Hematopoietic multipotent progenitor cell treated with erythropoietin and hydrocortisone succinate and interleukin-3 and kit ligand, for 8 days (in vitro differentiated cells): Measurements from ENCODE around the gene AHRR.
A peak's percentile ranks its signal among the peaks of the same experiment; 100 is the strongest.

ENCODE experiments used
- DNase-seq: peaks from one replicate; pipeline ENCODE4 v3.0.0-alpha.2; 2015

The AHRR gene

GRCh38 chr5:321726-322251 is 275 bp downstream of the AHRR start:
- no peak for DNase-seq

DNA sequence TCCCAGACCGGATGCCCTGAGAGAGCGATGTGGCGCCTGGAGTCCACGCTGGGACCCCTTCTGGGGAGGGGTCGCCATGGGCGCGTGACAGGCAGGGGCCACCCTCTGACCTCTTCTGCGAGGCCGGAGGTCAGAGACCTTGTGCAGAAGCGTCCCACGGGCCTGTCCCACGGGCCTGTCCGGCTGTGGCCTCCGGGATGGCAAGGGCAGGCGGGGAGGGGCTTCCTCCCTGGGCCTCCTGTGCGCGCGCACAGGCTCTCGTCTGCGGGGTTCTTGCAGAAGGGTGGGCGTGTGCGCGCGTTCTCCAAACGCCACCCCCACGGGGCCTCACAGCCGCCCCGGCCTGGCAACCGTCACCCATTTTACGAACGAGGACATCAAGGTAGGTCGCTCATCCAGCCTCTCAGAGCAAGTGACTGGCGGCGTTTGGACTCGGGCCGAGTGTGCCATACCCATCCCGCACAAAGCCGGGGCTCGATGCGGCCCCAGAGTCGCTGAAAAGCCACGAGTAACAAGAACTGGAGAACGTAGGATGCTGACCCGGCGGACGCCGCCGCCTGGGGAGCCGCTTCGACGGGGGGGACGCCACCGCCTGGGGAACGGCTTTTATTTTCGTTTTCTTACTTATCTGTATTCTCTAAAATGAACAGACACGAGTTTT is 897 bp downstream of the AHRR start:
- no peak for DNase-seq

DNA sequence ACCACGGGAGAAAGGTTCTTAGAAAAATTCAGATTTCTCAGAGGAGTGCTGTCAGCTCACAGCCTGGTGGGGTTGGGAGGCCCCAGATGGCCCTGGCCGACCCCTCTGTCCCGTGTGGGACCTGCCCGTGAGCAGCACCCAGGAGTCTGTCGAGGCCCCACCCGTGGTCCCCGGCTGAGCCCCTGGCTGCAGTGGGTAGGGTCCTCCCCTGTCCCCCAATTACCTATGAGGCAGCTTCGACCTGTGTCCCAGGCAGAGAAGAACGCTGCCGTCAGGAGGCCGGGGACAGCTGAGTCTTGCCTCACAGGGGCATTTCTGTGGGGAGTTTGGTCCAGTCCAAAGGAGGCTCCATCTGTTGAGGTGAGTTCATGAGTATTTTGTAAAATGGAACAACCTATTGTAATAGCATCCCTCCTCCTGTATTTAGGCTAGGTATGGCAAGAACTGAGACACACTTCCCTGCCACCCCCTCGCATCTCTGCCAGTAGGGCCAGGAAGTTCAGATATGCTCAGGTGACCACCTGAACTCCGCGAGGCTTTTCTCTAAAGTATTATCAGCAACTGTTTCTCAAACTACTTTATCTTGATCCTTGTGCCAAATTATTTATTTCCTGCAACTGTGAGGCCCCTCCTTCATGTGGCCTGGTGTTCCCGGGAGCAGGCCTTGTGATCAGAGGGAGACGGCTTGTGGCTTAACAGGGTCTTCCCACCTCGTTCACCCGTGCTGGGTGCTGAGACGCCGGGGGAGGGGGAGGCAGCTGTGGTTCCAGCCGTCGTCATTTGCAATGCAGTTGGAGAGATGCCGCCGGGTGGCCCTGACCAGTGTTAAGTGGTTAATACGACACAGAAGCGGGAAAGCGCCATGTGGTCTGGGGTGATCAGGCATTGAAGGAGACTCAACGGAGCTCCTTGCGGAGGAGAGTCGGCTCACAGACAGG is 1.7 kb downstream of the AHRR start:
- no peak for DNase-seq

DNA sequence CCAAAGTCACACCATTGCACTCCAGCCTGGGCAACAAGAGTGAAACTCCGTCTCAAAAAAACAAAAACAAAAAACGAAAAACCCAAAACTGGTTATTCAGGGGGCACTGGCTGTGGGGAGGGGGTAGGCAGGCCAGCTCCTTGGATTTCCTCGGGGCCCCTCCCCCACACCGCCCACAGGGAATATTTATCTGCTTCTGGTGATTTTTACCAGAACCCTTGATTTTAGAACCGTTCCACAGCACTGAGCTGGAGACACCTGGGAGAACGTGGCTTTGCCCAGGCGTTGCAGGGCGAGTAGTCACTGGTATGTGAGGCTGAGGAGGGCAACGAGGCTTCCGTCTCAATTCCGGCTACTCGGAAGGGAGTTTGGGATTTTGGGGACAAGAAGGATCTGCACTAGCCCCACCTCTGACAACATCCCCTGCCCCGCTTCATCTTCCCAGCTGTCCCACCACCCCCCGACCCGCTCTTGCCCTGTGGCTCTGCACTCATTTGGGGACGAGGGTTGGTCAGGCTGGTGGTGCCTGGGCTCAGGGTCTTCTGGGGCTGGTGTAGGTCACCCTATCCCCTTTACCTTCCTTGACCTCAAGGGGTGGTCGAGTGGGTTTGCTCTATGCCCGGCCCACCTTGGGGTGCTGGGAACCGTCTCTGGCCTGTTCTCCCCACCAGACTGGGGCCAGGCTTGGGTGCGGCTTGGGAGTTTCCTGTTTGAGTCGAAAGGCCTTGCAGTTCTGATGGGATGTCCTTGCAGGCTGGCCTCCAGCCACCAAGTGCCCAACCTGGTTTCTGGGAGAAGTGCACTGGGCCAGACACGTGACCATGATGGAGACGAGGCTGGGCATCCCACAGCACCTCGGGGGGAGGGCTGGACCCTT is 3.5 kb downstream of the AHRR start:
- DNase-seq, result no peak

DNA sequence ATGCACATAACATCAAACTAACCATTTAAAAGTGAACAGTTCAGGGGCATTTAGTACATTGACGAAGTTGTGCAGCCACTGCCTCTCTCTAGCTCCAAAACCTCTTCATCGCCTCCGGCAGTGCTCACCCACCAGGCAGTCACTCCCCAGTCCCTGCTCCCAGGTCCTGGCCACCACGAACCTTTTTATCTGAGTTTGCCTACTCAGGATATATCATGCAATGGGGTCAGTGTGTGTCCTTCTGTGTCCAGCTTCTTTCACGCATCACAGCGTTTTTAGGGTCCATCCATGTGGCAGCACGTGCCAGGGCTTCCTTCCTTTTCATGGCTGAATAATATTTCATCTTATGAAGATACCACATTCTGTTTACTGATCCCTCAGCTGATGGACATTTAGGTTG is 4.6 kb downstream of the AHRR start:
- DNase-seq, result no peak

DNA sequence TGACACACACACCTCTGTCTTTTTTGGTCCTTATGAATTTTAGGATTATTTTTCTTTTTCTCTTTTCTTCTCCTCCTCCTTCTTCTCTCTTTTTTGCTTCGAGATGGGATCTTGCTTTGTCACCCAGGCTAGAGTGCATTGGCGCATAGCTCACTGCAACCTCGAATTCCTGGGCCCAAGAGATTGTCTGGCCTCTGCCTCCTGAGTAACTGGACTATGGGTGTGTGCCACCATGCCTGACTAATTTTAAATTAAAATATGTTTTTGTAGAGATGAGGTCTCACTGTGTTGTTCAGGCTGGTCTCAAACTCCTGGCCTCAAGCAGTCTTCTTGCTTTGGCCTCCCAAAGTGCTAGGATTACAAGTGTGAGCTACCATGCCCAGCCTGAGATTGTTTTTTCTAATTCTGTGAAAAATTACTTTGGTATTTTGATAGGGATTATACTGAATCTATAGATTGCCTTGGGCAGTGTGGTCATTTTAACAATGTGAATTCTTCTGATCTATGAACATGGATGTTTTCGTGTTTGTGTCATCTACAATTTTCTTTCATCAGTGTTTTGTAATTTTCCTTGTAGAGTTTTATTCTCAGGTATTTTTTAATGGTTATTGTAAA is 7.7 kb downstream of the AHRR start:
- DNase-seq, result no peak

DNA sequence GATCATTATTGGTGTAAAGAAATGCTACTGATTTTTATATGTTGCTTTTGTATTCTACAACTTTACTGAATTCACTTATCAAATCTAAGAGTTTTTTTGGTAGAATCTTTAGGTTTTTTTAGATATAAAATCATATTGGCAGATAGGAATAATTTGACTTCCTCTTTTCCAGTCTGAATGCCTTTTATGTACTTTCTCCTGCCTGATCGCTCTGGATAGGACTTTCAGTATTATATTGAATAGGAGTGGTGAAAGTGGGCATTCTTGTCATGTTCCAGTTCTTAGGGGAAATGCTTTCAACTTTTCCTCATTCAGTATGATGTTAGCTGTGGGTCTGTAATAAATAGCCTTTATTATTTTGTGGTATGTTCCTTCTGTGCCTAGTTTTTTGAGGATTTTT is 8.3 kb downstream of the AHRR start:
- DNase-seq, result no peak

- no peak for DNase-seq
Observed at GRCh38 chr5:332843-333242, 11.3 kb downstream of the AHRR start.

DNA sequence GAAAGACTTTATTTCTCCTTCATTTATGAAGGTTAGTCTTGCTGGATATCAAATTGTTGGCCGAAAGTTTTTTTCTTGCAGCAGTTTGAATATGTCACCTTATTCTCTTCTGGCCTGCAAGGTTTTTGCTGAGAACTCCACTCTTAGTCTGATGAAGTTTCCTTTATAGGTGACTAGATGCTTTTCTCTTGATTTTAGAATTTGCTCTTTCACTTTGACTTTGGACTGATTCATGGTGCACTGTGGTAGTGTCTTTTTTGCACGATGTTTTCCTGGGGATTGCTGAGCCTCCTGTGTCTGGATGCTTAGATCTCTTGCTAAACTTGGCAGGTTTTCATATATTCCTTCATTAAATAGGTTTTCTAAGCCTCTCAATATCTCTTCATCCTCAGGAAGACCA is 12.4 kb downstream of the AHRR start:
- DNase-seq, result no peak

- no peak for DNase-seq
Observed at GRCh38 chr5:334903-335739, 13.6 kb downstream of the AHRR start.

- DNase-seq, result no peak
Observed at GRCh38 chr5:335740-336038, 14.2 kb downstream of the AHRR start.

DNA sequence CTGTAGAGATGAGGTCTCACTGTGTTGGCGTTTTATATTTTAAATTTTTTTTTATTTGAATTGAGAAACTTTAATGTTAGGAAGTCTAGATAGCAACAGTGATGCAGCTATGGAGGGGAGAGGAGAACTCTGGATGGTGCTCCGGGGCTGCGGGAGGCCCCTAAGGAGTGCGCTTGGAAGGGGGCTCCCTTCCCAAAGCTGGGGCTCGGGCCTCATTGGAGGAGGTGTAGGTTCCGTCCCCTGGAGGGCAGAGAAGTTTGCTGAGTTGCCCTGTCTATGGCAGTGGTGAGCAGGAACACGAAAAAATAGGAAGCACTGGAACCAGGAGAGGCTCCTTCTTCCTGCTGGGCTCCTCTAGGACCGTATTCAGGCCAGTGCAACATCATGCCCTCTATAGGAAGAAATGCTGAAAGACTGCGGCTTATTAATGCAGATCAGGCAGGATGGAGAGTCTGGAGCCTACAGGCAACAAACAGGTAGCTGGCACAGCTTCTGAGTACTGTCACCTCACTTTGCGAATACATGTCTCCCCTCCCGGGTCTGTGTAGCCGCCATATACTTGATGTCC is 16.1 kb downstream of the AHRR start:
- DNase-seq, result no peak

DNA sequence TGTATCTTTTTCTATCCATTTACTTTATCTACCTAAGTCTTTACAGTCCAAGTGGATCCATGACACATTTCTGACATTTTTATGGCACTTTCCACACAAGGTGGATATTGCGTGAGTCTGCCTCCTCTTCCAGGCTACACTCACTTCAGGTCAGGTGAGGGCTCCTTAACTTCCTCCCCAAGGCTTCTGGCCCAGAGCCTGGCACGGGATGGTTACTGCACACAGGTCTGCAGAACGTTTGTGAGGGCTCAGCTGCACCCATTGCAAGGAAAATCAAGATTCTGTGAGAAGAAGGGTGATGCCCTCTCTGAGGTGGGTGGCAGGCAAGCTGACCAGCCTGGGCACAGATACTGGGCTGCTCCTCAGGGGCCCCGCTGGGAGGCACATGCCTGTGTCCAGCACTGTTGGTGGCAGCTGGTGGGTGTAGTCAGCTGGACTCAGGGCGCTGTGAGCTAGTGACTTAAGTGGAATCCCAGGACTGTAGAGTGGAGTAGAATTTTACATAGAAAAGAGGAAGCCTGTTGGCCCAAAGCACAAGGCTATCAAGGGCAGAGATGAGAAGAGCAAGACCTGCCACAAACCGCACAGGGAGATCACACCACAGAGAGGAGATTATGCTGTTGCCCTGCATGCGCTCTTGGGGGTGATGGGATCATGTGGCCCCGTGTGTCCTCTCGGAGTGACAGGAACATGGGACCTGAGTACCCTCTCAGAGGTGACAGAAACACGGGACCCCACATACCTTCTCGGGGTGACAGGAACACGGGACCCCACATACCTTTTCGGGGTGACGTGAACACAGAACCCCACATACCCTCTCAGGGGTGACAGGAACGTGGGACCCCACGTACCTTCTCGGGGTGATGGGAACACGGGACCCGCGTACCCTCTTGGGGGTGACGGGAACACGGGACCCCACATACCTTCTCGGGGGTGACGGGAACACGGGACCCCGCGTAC is 21.3 kb downstream of the AHRR start:
- peak; percentile 54 for DNase-seq

GRCh38 chr5:343461-344401 is 22.2 kb downstream of the AHRR start:
- peak; percentile 75 for DNase-seq

GRCh38 chr5:344668-345067 is 23.2 kb downstream of the AHRR start:
- DNase-seq, result no peak

GRCh38 chr5:345404-346195 is 24.1 kb downstream of the AHRR start:
- DNase-seq, result no peak

DNA sequence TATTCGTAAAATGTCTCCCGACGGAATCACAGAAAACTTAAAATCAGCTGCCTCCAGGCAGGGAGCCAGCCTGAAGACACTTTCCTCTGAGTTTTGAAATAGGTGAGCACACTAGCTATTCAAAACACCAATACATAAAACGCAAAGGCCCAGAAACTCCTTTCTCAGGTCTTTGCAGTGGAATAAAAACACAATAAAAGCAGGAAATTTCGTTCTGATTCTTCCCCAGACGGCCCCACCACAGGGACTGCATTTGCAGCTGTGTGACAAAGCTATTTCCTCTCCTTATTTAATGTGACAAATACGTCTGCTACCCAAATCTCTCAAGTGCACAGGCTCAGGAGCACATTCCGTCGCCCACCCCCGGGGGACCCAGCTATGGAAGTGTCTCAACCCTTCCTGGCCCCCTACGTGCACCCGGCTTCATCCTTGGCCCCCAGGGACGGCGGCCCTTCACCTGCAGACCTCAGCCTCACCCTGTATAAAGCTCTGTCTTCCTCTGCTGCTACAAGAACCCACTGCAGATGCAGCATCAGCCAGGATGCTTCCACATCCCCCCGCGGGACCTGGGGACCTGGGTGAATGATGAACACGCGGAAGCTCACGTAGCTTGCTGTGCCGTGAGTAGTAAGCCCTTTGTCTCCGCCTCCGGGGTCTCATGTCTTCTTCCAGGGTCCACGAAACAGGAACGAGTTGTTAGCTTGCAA is 24.9 kb downstream of the AHRR start:
- DNase-seq, result no peak
